HG03103 (cell line): ENCODE measurements around the gene FBXW5.

Experiments
- ATAC-seq: cut with Tn5 transposase; IDR thresholded peaks from one replicate; pipeline ENCODE4 v1.9.1; 2021; ENCODE audit warnings: low read depth; ENCODE audit not compliant: unreplicated experiment

The FBXW5 gene

DNA sequence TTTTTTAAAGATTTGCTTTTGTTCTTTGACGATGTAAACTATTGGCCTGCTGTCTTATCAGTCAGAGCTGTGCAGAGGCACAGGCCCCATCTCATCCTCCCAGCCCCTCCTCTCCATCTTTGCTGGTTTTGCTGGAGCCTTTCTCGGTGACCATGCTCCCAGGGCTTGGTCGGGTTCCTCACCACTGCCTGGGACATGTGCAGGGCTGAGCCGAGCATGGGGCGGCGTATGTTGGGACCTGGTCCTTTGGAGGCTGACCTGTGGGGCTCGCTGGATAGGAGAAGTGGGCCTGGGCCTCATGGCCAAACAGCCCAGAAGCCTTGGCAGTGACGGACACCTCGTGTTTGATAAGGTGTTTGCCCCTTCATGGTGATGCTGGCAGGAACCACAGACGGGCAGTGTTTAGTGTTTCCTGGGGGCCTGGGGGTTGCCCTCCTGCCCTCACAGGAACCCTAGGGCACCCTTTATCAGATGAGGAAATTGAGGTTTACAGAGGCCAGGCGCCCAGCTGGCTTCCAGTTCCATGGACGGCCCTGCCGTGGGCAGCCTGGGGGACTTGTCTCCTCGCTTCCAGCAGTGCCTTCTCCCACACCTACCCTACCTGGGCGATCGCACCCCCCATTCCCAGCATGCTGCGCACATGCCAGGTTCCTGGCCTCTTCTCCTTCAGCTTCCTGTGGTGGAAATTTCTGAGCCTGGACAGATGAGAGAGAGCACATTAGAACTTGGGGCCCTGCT lies 30.7 kb downstream of the FBXW5 start:
- ATAC-seq, result no peak

DNA sequence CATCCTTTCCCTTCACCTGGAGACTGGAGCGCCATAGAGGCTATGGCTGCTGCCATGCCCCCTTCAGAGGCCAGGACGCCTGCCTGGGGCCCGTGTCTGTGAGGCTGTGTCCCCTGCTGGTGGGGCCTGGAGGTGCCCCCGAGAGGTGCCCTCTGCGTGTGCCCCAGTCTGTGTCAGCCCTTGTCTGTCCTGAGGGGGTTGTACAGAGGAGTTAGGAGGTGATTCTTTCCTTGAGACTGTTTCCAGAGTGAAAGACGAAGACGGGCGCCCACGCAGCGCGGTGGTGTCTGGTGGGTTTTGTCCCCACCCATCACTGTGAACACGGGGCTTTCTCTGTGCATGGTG lies 33.7 kb downstream of the FBXW5 start:
- ATAC-seq, result no peak

DNA sequence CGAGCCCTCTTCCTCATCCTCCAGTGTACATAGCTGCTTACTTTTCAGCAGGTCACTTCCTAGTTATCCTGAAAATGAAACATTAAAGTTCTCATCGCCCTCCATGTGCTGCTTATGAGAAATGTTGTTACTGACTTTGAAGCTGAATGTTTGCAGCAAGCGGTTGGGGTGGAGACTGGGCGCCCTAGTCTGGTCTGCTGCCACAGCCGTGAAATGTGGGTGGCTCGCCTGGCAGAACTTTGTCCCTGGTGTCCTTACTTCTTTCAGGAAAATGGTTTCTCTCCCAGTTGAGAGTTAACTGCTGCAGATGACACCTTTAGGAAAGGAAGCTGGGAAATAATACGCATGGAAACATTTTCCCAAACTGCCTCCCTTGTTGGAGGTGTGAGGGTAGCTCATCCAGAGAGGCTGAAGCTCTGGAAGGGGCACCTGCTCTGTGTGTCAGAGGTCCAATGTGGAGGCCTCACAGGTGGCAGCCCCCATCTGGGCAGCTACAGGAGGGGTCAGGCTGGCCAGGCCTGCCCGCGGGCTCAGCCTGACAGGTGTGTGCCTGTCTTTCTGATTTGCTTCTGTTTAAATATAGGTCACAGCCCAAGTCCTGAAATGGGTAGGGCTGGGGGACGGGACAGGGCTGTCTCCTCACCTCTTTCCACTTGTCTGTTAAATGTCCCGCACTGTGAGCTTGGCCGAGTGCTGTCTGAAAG lies 34.2 kb downstream of the FBXW5 start:
- no peak for ATAC-seq

DNA sequence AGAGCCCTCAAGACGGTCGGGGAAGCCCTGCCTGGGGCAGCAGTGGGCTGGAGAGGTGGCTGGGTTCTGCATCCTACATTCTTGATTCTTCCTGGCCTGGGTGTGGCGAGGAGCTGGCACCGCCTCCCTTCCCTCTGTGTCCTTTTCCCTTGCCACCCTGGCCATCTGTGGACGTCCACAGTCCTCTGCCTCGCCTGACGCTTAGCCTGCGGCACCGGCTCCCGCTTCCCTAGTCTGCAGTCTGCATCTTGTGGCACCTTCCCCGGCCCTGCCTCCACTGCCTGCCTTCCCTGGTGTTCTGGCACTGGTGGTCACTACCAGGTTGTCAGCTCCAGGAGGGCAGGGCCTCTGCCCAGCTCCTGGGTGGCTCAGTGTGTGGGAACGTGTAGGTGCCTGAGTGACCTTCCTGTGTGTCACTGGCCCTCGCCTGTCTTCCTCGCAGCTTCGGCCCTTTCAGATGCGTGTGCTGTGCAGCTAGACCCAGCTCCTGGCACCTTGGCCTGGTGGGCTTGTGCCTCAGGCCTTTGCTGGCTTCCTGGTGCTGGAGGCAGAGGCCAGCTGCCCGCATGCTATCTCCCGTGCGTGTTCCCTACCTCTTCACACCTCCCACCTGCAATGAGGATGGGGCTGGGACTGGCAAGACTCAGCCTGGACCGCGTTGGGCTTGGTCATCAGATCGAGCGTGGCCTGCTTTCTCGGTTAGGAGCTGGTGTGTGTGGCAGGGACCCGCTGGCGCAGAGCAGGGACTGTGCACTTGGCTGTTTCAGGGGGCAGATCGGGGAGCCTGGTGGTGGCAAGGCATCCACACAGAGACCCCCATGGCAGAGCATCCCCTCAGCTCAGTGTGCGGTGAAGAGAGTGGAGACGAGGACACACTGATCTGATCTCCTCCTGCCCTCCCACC lies 37.3 kb downstream of the FBXW5 start:
- no peak for ATAC-seq

DNA sequence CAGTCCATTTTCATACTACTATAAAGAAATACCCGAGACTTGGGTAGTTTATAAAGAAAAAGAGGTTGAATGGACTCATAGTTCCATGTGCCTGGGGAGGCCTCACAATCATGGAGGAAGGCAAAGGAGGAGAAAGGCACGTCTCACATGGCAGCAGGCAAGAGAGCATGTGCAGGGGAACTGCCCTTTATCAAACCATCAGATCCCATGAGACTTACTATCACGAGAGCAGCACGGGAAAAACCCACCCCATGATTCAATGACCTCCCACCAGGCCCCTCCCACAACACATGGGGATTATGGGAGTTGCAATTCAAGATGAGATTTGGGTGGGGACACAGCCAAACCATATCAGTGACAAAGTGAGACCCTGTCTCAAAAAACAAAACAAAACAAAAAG lies 38.3 kb downstream of the FBXW5 start:
- no peak for ATAC-seq

DNA sequence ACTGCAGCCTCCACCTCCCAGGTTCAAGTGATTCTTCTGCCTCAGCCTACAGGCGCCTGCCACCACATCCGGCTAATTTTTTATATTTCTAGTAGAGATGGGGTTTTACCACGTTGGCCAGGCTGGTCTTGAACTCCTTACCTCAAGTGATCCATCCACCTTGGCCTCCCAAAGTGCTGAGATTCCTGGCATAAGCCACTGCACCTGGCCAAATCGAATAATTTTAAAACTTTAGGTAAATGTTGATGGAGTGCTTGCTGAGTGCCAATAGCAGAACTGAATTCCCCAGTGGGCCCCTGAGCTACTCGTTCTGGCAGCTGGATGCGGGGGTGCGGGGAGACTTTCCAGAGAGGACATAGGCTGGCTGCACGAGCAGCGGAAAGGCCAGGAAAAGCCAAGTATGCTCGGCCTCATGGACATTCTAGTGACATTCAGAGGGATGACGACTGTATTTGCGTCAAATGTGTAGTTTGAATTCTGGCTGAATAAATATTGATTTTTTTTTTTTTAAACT lies 41.4 kb downstream of the FBXW5 start:
- no peak for ATAC-seq

DNA sequence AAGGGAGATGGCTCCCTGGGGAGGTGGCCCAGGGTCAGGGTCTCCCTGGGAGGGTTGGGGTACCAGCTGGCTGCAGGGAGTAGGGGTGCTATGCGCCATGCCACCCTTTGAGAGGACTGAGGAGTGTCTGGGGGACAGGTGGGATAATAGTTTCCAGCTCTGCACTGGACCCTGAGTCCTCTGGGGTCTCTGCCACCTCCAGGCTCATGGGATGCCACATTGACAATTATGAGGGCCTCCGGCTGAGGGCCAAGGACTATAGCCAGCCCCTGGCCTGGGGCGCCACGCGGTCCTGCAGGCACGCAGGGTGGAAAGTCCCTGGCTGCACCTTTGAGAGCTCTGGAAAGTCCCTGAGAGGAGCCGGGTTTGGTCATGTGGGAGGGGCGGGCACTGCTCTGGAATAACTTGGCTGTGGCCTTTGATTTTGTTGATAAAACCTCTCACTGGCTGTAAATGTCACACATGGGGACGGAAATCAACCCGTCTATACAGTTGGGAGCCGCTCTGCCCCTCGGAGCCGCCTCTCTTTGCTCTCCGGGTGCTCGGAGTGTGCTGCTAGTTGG lies 42.2 kb downstream of the FBXW5 start:
- no peak for ATAC-seq

DNA sequence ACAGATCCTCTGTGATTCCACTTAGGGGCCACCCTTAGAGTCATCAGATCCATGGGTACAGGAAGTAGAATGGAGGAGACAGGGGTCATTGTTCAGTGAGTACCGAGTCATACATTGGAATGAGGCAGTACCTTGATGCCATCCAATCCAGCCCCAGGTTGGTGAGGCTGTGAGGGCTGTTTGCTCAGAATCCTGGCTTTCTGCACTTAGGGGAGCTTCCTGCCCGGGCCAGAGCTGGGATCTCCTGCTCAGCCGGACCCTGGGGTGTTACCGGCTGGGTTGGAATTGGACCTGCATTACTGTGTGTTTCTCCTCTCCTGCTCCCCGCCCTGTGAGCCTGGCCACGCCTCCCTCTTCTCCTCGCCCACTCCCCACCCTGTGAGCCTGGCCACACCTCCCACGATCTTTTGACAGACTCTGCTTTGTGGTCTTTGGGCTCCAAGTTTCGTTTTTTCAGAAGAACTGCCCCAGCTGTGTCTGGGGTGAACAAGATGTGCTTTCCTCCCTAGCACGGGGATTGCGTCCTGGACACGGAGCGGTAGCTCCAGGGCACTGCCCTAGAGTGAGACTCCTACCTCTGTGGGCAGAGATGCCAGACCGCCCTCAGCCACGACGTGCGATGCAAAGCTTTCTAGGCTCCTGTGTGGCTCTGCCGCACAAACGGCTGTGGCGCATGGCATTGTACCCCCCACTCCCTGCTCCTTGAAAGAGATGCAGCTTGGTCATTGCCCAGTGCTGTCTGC lies 42.9 kb downstream of the FBXW5 start:
- ATAC-seq, result no peak

DNA sequence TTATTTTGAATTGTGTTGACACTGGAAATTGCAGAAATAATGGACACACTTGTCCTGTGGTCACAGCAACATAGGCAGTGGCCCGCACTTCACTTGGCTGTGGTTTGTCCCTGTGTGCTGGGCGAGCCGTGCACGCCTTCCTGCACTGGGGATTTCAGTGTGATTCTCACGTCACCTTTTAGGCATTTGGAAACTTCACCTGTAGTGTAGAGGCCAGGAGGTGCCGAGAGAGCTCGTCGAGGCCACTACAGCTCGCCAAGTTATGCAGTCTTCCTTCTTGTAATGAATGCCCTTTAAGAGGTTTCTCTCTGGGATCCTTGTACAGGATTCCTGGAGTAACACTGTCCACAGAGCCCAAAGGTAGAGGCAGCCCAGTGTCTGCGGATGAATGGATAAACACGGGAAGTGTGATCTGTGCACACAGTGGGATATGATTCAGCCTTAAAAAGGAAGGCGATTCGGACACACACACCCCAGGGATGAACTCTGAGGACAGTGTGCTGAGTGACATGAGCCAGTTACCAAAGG lies 43.5 kb downstream of the FBXW5 start:
- ATAC-seq, result no peak

DNA sequence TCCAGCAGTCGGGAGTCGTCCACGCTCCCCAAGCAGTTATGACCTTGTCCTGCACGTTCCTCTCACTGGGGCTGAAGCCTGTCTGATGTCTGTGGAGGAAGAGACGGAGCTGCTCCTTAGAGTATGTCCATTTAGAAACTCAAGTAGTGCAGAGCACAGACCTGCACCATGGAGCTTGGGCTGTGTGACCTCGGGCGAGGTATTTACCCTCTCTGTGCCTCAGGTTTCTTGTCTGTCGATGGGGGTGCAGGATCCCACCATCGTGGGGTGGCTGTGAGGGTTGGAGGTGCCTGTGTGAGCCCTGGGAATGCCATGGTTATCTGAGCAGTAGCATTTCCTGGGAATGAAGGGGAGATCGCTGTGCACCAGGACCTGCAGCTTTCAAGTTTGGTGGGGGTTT lies 44.0 kb downstream of the FBXW5 start:
- no peak for ATAC-seq

DNA sequence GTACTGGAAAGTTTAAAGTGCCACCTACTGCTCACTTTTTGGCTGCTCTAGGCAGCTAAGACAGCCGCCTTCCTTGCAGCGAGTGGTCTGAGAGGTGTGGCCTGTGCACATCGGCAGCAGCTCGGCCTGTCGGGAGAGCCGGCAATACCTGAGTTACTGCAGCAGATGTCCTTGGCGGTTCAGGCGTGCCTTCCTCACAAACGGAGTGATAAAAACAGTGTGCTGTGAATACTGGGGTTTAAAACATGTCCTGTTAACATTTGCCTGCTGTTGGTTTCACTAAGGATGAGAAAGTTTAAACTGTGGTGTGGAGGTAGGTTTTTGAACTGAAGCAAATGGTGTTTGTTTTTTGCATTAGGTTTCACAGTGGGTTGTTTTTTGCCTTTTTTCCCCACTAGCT lies 45.3 kb downstream of the FBXW5 start:
- ATAC-seq, result peak; percentile 45

DNA sequence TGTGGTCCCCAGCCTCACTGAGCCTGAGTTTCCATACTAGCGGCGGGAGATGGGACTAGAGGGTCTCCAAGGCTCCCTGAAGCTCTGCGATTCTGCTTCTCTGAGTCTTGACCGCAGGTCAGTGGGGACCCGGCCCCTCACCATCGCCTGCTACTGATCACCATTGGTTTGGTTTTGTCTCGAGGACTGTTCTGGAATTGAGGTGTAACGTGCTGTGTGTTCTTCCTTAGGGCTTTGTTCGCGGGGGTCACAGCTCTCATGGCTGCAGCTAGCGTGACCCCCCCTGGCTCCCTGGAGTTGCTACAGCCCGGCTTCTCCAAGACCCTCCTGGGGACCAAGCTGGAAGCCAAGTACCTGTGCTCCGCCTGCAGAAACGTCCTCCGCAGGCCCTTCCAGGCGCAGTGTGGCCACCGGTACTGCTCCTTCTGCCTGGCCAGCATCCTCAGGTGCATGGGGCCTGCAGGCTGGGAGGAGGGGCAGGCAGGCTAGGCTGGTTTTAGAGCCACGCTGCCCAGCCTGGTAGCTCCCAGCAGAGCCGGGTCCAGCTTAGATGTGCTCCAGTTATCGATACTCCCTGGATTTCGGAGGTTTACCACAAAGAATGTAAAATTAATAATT lies 45.9 kb downstream of the FBXW5 start:
- no peak for ATAC-seq

DNA sequence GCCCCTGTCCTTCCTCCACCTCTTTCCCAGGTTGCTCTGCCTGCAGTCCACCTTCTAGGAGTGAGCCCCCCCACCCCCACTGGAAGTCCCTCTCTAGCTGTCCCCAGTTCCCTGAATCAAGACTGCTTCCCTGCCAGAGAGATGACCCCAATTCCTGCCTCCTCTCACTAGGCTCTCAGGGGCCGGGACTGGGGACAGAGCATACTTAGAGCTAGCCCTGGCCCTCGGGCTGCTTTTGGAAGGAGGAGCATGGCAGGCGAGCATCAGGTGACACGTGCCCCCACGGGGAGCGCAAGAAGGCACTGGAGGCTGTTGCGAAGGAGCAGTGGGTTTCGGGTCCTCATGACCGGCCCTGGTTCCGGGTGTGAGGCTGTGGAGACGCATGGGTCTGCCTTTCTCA lies 48.5 kb downstream of the FBXW5 start:
- ATAC-seq, result no peak

DNA sequence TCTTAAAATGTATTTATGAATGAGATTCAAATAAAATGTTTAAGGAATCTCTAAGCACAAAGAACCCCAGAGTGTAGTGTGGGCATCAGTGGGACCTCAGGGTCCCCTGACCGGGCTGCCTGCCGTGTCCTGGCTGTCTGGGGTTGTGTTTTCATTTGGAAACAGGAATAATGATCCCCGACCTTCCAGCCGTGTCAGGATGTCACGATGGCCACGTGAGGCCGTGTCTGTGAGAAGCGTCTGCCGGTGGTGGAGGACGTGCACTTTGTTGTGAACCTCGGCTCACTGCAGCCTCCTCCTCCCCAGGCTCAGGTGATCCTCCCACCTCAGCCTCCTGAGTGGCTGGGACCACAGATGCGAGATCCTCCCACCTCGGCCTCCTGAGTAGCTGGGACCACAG lies 53.9 kb downstream of the FBXW5 start:
- no peak for ATAC-seq
